ENCODE measurements around the gene QSOX2.

The QSOX2 gene

GRCh38 chr9:136170006-136170901, 75.4 kb downstream of the QSOX2 start:
- H3K4me3 ChIP-seq (ENCODE audit: low read length) = no peak overlapping the region
- TF ChIP-seq CTCF (IDR thresholded peaks at IDR 0.05; ENCODE audit: insufficient read depth, low read depth, low read length, missing control alignments) = peak; percentile 77
- DNase-seq (ENCODE audit: low read depth) = peak; percentile 30

GRCh38 chr9:136169495-136169894, 76.1 kb downstream of the QSOX2 start:
- no peak overlapping the region for H3K4me3 ChIP-seq (ENCODE audit: low read length)
- TF ChIP-seq CTCF (IDR thresholded peaks at IDR 0.05; ENCODE audit: insufficient read depth, low read depth, low read length, missing control alignments) = no peak
- DNase-seq (ENCODE audit: low read depth) = no peak

GRCh38 chr9:136163248-136163850, 82.3 kb downstream of the QSOX2 start:
- no peak overlapping the region for H3K4me3 ChIP-seq (ENCODE audit: low read length)
- TF ChIP-seq CTCF (IDR thresholded peaks at IDR 0.05; ENCODE audit: insufficient read depth, low read depth, low read length, missing control alignments) = no peak
- DNase-seq (ENCODE audit: low read depth) = no peak

GRCh38 chr9:136160995-136161610, 84.5 kb downstream of the QSOX2 start:
- no peak for DNase-seq (ENCODE audit: low read depth)
- no peak for TF ChIP-seq CTCF (IDR thresholded peaks at IDR 0.05; ENCODE audit: insufficient read depth, low read depth, low read length, missing control alignments)
- H3K4me3 ChIP-seq (ENCODE audit: low read length) = no peak overlapping the region

GRCh38 chr9:136160381-136160841, 85.2 kb downstream of the QSOX2 start:
- DNase-seq (ENCODE audit: low read depth) = no peak
- no peak for TF ChIP-seq CTCF (IDR thresholded peaks at IDR 0.05; ENCODE audit: insufficient read depth, low read depth, low read length, missing control alignments)
- no peak overlapping the region for H3K4me3 ChIP-seq (ENCODE audit: low read length)

GRCh38 chr9:136159851-136160250, 85.8 kb downstream of the QSOX2 start:
- H3K4me3 ChIP-seq (ENCODE audit: low read length) = no peak overlapping the region
- DNase-seq (ENCODE audit: low read depth) = no peak
- TF ChIP-seq CTCF (IDR thresholded peaks at IDR 0.05; ENCODE audit: insufficient read depth, low read depth, low read length, missing control alignments) = no peak
